Mammary epithelial cell (primary cell): ENCODE results near the gene ZNF670.

ENCODE experiments used
- CTCF ChIP-seq, 2 donors: IDR thresholded peaks in 1 of 2; conservative IDR thresholded peaks in 1 of 2; 2 replicates each; pipeline ENCODE4 v1.5.1; 2011 to 2012; ENCODE audit warnings: inconsistent platforms in 2 of 2, low read length in 2 of 2, mild to moderate bottlenecking in 2 of 2, control low read depth in 1 of 2, low read depth in 1 of 2; ENCODE audit not compliant: insufficient read depth in 1 of 2; ENCODE audit errors: extremely low read depth in 1 of 2
- EZH2 ChIP-seq: IDR thresholded peaks from 2 replicates; pipeline ENCODE4 v1.6.1; 2012; ENCODE audit warnings: low read length, inconsistent platforms, borderline replicate concordance

GRCh38 chr1:247077876-247078257 is 744 bp downstream of the ZNF670 start:
- no peak for TF ChIP-seq CTCF (conservative IDR thresholded peaks at IDR 0.05 in 1 of 2, IDR thresholded peaks at IDR 0.05 in 1 of 2; ENCODE audit: extremely low read depth in 1 of 2, insufficient read depth in 1 of 2, low read depth in 1 of 2, low read length in 2 of 2)
- TF ChIP-seq EZH2: no peak
